PFSK-1 (cell line): ENCODE results near the gene RAB31.

Experiments used
- FOXP2 ChIP-seq: optimal IDR thresholded peaks from 2 replicates; pipeline ENCODE3; 2011; ENCODE audit warnings: borderline replicate concordance, control low read depth, inconsistent platforms; ENCODE audit not compliant: insufficient read depth; ENCODE audit errors: extremely low read length, extremely low read depth
- POLR2AphosphoS5 ChIP-seq: IDR thresholded peaks from 2 replicates; pipeline ENCODE4 v1.6.1; 2012; ENCODE audit warnings: low read depth, mild to moderate bottlenecking, control low read depth, low read length, moderate library complexity
- SIN3A ChIP-seq: IDR thresholded peaks from 2 replicates; pipeline ENCODE4 v1.6.1; 2012; ENCODE audit warnings: mild to moderate bottlenecking, low read length, moderate library complexity, borderline replicate concordance; ENCODE audit not compliant: insufficient read depth
- TAF1 ChIP-seq: IDR thresholded peaks from 2 replicates; pipeline ENCODE4 v1.6.1; 2012; ENCODE audit warnings: low read length, control low read depth, borderline replicate concordance; ENCODE audit not compliant: insufficient read depth
- TF ChIP-seq, protein P1 (sequence below), 2 experiments: IDR thresholded peaks; 2 replicates each; pipeline versions ENCODE4 v1.6.1 to v1.8.0; 2011 to 2012; ENCODE audit warnings: low read depth in 2 of 2, low read length in 2 of 2, control low read depth in 1 of 2, inconsistent platforms in 1 of 2, mild to moderate bottlenecking in 1 of 2, moderate library complexity in 1 of 2; ENCODE audit not compliant: insufficient read depth in 1 of 2

The RAB31 gene

DNA sequence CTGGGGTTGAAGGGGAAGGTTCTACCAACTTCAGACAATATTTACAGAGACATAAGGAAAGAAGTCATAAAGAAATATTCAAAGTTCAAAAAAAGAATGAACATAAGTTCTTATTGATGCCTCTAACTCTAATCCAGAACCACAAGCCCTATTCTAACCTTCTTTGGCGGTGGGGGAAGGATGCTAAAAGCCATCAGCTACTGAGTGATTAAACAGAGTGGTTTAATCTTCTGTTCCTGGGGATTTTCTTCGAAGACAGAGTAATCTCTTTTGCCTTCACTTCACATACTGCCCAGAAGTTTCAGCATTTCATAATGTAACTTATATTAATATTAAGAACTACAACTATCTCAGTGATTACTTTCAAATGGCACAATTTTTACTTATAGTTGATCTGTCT is 126.5 kb downstream of the RAB31 start:
- TF ChIP-seq, protein P1, sequence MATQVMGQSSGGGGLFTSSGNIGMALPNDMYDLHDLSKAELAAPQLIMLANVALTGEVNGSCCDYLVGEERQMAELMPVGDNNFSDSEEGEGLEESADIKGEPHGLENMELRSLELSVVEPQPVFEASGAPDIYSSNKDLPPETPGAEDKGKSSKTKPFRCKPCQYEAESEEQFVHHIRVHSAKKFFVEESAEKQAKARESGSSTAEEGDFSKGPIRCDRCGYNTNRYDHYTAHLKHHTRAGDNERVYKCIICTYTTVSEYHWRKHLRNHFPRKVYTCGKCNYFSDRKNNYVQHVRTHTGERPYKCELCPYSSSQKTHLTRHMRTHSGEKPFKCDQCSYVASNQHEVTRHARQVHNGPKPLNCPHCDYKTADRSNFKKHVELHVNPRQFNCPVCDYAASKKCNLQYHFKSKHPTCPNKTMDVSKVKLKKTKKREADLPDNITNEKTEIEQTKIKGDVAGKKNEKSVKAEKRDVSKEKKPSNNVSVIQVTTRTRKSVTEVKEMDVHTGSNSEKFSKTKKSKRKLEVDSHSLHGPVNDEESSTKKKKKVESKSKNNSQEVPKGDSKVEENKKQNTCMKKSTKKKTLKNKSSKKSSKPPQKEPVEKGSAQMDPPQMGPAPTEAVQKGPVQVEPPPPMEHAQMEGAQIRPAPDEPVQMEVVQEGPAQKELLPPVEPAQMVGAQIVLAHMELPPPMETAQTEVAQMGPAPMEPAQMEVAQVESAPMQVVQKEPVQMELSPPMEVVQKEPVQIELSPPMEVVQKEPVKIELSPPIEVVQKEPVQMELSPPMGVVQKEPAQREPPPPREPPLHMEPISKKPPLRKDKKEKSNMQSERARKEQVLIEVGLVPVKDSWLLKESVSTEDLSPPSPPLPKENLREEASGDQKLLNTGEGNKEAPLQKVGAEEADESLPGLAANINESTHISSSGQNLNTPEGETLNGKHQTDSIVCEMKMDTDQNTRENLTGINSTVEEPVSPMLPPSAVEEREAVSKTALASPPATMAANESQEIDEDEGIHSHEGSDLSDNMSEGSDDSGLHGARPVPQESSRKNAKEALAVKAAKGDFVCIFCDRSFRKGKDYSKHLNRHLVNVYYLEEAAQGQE (IDR thresholded peaks at IDR 0.05; ENCODE audit: insufficient read depth in 1 of 2, low read depth in 2 of 2, low read length in 2 of 2) = no peak
- TF ChIP-seq TAF1 = no peak
- no peak for TF ChIP-seq FOXP2
- no peak for TF ChIP-seq SIN3A
- no peak for TF ChIP-seq POLR2AphosphoS5

DNA sequence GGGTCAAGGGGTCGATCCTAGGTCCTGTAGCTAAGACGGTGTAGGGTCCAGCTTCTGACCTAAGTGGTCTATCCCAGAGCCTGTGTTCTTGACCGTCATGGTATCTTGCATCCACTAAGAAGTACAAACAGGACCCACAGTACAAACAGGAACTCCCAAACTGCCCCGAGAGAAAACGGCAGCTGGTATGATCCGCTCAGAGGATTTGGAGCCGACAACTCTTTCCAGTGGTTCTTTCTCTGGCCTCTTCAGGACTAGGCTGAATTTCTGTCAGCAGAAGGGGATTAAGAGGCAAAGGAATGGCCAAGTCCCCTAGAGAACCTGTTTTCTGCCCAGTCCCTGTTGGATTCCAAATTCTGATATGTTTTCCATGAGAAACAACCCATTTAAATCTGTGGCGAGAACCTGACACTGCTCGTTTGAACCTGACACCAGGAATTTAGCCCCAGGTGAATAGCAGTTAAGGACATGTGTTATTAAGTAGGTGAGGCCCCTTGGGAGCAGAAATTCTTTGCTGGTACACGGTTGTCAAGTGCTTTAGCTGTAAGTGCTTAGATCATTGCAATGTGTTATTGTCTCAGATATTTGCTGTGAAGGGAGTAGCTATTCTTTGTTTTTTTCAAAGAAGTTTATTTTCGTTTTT is 127.1 kb downstream of the RAB31 start:
- TF ChIP-seq TAF1 (no peak), POLR2AphosphoS5 (no peak), FOXP2 (no peak), SIN3A (no peak)
- TF ChIP-seq, protein P1 (IDR thresholded peaks at IDR 0.05; ENCODE audit: insufficient read depth in 1 of 2, low read depth in 2 of 2, low read length in 2 of 2) = no peak

DNA sequence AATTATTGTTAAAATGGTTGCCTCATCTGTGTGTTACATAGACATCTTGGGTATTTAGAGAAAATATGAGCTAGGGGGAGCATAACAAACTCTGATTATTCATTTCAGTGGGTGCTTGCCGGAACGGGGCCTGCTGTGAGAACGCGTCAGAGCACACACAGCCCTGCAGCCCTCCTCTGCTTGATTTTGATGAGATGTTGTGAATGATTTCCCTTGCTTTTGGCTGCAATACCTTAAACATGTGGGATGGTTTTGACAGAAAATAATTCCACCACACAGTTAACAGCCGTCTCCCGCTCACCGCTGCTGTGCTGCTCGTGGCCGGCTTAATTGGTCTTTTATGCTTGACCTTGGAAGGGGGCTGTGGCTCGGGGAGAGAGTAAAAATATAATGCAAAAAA is 127.7 kb downstream of the RAB31 start:
- TF ChIP-seq, protein P1 (IDR thresholded peaks at IDR 0.05; ENCODE audit: insufficient read depth in 1 of 2, low read depth in 2 of 2, low read length in 2 of 2) = no peak
- no peak for TF ChIP-seq TAF1
- no peak for TF ChIP-seq POLR2AphosphoS5
- no peak for TF ChIP-seq FOXP2
- TF ChIP-seq SIN3A = no peak

DNA sequence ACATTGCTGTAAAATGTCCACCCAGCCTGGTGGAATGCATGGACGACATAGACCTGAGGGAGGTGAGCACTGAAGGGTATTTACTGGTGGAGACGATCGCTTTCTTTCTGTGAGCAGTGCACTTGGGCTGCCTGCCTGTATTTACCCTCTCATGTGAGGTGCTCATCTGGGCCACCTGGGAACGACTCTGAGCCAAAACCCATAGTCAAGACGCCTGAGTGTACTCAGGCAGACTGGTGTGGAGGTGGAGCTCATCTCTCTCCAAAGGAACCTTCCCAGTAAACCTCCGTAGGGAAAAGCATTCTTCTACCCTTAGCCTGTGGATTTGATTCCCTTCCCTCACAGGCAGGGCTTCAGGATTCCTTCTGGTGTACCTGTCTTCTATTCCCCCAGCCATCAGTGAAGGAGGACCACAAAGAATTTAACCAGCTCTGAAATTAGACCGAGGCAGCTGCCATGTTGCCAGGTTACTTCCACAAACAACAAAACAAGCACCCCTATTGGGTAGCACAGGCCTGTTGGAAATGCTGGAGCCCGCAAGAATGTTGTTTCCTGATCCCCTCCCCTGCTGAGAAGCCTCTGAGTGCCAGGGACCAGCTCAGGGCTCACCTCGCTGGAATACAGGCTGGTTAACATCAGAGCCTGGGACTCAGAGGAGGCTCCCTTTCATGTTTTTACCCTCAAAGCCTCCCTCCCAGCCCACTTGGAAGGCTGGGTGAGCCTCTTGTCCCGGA is 130.2 kb downstream of the RAB31 start:
- TF ChIP-seq TAF1 (no peak), POLR2AphosphoS5 (no peak), SIN3A (no peak), FOXP2 (no peak)
- TF ChIP-seq, protein P1 (IDR thresholded peaks at IDR 0.05; ENCODE audit: insufficient read depth in 1 of 2, low read depth in 2 of 2, low read length in 2 of 2) = no peak
